SHP77 (cell line): ENCODE data around the gene TXNDC15.
"Not testable (repeated sequence)": the region's sequence is repeated elsewhere in the genome, so short reads cannot be mapped to it uniquely, and the experiment has no call there.

ENCODE experiments used
- DNase-seq, 2 experiments: peaks; one replicate each; lab custom pipeline; 2025; lab: John Stamatoyannopoulos, UW

TXNDC15 gene, protein sequence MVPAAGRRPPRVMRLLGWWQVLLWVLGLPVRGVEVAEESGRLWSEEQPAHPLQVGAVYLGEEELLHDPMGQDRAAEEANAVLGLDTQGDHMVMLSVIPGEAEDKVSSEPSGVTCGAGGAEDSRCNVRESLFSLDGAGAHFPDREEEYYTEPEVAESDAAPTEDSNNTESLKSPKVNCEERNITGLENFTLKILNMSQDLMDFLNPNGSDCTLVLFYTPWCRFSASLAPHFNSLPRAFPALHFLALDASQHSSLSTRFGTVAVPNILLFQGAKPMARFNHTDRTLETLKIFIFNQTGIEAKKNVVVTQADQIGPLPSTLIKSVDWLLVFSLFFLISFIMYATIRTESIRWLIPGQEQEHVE

GRCh38 chr5:134873987-134874830, at the start of gene TXNDC15:
Gene TXNDC15, plus strand, starts transcription at chr5:134874371. Its CDS starts 57 bp downstream, at chr5:134874428.
- peak; percentile 69 to 79 for DNase-seq

- no peak for DNase-seq
Observed at GRCh38 chr5:134824681-134825080, 49.5 kb upstream of the TXNDC15 start.

GRCh38 chr5:134825212-134825611, 49.0 kb upstream of the TXNDC15 start:
- no peak for DNase-seq

- DNase-seq: no peak
Observed at GRCh38 chr5:134833340-134834032, 40.7 kb upstream of the TXNDC15 start.

- DNase-seq: no peak
Observed at GRCh38 chr5:134835623-134836022, 38.5 kb upstream of the TXNDC15 start.

GRCh38 chr5:134837530-134838181, 36.5 kb upstream of the TXNDC15 start:
- no peak for DNase-seq

- DNase-seq: not testable (repeated sequence)
Observed at GRCh38 chr5:134838361-134838760, 35.8 kb upstream of the TXNDC15 start.

DNA sequence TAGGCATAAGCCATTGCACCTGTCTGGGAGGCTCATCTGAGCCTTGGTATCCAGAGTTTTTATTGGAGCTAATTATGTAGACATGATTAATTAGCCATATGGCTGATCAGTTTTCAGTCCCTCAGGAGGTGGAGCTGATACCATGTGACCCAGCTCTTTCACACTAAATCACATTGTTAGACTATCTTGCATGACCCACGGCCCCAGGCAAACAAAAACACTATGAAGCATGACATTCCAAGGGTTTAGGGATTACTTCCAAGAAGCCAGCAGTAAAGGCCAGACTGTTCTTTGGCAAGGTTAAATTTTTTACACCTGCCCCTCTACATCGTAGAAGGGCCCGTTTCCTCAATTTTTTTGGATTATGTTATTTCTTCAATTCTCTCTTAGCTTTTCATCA, 33.4 kb upstream of the TXNDC15 start:
- no peak for DNase-seq

- DNase-seq: no peak
Observed at GRCh38 chr5:134844252-134844651, 29.9 kb upstream of the TXNDC15 start.

- no peak for DNase-seq
Observed at GRCh38 chr5:134845335-134845851, 28.8 kb upstream of the TXNDC15 start.

GRCh38 chr5:134845852-134846640, 28.1 kb upstream of the TXNDC15 start, which contains the start of gene C5orf24:
Gene C5orf24, plus strand, starts transcription at chr5:134845968. Its CDS starts 8,933 bp downstream, at chr5:134854901.
- peak; percentile 83 to 94 for DNase-seq

GRCh38 chr5:134846641-134846960, 27.6 kb upstream of the TXNDC15 start:
- no peak for DNase-seq

DNA sequence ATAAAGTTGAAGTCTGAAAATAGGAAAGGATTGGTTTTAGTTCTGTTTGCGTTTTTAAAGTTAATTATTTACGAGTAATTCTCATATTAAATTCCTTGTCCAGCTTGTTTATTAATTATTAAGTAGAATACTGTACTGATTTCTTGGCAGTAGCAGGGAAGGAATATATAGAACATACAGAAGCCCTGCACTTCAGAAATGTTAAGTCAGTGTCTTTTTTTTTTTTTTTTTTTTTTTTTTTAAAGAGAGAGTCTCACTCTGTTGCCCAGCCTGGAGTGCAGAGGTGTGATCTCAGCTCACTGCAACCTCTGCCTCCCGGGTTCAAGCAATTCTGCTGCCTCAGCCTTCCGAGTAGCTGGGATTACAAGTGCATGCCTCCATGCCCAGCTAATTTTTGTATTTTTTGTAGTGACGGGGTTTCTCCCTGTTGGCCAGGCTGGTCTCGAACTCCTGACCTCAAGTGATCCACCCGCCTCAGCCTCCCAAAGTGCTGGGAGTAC, 24.7 kb upstream of the TXNDC15 start:
- DNase-seq: not testable (repeated sequence)

DNA sequence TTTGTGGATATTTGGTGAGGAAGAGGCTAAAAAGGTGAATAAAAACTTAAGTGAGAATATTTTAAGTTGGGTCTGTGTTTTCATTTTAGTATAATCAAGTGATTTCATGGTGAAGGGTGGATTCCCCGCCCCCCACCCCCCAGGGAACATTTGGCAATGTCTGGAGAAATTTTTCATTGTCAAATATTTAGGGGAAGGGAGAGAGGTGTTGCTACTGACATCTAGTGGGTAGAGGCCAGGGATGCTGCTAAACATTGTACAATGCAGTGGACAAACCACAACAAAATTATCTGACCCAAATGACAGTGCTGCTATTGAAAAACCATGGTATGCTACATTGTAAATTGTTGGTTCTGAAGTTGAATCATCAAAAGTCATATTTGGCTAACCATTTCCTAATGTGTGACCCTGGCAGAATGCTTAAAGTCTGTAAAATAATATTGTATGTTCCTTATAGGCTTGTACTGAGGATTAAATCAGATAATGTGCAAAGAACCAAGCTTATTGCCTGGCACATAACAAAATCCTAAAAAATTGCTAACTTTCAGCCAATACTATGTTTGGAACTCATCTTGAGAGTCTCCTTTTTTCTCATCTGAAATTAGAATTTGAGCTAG, 22.8 kb upstream of the TXNDC15 start:
- no peak for DNase-seq

DNA sequence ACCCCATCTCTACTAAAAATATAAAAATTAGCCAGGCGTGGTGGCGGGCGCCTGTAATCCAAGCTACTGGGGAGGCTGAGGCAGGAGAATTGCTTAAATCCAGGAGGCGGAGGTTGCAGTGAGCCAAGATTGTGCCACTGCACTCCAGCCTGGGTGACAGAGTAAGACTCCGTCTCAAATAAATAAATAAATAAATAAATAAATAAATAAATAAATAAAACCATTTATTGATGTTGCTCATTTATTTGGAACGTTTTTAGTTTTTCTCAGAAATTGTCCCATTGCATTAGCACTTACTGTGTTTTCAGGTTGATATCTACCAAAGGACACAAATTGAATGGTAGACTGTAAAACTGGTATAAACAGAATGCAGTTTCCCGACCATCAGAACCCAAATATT, 17.7 kb upstream of the TXNDC15 start:
- DNase-seq: not testable (repeated sequence)

DNA sequence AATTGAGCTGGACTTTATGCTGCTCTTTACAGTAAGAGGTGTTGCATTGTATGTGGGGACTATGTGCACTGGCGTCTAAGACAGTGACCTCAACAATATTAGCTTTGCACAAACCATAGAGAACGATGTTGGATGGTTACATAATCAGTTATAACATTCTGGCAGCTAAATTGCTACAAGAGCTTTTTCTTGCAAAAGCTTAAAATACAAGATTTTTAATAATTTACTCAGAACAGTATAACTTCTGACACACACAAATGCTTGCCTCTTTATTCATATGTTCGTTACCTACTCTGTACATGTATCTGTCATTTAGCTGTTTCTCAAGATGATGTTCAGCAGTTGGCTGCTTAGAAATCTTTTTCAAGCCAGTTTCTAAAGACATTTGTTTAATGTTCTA, 16.8 kb upstream of the TXNDC15 start:
- DNase-seq: no peak

DNA sequence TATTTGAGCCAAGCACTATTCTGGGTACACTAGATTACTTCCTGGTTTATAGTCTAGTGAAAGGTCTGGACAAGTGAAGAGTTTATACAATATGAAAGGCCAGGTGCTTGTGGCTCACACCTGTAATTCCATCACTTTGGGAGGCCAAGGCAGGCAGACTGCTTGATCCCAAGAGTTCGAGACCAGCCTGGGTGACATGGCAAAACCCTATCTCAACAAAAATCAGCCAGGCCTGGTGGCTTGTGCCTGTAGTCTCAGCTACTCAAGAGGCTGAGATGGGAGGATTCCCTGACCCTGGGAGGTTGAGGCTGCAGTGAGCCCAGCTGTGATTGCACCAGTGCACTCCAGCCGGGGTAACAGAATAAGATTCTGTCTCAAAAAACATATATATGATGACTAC, 9.5 kb upstream of the TXNDC15 start:
- DNase-seq: no peak

GRCh38 chr5:134873494-134873893, 677 bp upstream of the TXNDC15 start:
- peak; percentile 10 to 13 for DNase-seq

DNA sequence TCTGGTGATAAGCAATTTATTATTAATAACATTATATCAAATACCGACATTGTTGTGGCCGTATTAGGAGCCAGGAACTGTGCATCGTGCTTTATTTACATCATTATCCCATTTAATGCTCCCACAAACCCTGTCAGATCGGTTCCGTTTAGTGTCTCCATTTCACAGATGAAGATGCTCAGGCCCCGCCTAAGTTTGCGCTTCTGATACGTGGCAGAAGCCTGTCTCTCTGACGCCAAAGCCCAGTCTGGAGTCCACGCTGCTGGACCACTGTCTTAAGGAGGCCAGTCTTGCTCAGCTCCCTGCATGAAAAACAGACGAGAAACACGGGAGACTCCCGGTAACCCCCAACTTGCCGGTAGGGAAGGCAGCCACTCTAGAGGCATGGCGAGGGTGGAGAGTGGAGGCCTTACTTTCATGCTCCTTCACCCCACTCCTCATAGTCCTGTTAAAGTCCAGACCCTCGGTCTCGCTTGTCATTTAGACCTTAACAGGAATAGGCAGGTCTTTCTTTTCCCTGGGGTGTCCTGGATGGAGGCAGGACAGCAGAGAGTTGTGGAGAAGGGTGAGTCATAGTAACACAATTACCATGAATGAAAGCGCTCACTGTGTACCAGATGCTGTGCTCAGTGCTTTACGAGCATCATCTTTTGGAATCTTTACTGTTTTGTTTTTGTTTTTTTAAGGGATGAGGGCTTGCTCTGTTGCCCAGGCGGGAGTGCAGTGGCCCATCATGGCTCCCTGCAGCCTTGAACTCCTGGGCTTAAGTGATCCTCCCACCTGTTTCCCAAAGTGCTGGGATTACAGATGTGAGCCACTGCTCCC, 872 bp downstream of the TXNDC15 start:
- DNase-seq: peak in 1 of 2 experiments; percentile 36
